GM23338 (cell line): Measurements from ENCODE around the gene MCC. TPM values are rescaled to one million over a fixed set of nuclear protein-coding genes. Genes with fewer than 3 reads are reported as not detected.

Source experiments
- ATAC-seq: fragments of 200-7000 bp; cut with Tn5 transposase; 3 replicates; pipeline ENCODE4 v1.9.1; 2020
- DNase-seq: peaks from one replicate; pipeline ENCODE4 v3.0.0-alpha.2; 2015; ENCODE audit warnings: low spot score
- H2AFZ ChIP-seq: fragments of 200-600 bp; sonication (generic); 2 replicates; pipeline ENCODE4 v1.8.0; 2016; ENCODE audit warnings: antibody characterized with exemption, mild to moderate bottlenecking, moderate library complexity
- H3F3A ChIP-seq: fragments of 200-600 bp; sonication (generic); replicated peaks from 2 replicates; pipeline ENCODE4 v1.8.0; 2017; ENCODE audit warnings: antibody characterized with exemption, mixed run types, low read depth
- H3K27ac ChIP-seq: fragments of 200-600 bp; sonication (generic); 2 replicates; pipeline ENCODE4 v1.6.1; 2016; ENCODE audit warnings: low read depth
- H3K27me3 ChIP-seq: fragments of 200-600 bp; sonication (generic); 2 replicates; pipeline ENCODE4 v1.8.0; 2016; ENCODE audit warnings: mild to moderate bottlenecking, mixed run types, moderate library complexity; ENCODE audit not compliant: insufficient read depth
- H3K36me3 ChIP-seq: fragments of 200-600 bp; sonication (generic); 2 replicates; pipeline ENCODE4 v1.8.0; 2016; ENCODE audit warnings: mild to moderate bottlenecking; ENCODE audit not compliant: insufficient read depth
- H3K4me1 ChIP-seq: fragments of 200-600 bp; sonication (generic); 2 replicates; pipeline ENCODE4 v1.8.0; 2016; ENCODE audit warnings: mild to moderate bottlenecking, moderate library complexity; ENCODE audit not compliant: insufficient read depth
- H3K4me2 ChIP-seq: fragments of 200-600 bp; sonication (generic); 2 replicates; pipeline ENCODE4 v1.7.1; 2017; ENCODE audit warnings: mixed run types
- H3K4me3 ChIP-seq: fragments of 200-600 bp; sonication (generic); 2 replicates; pipeline ENCODE4 v1.6.1; 2016; ENCODE audit warnings: mixed run types
- H3K79me2 ChIP-seq: fragments of 200-600 bp; sonication (generic); replicated peaks from 2 replicates; pipeline ENCODE4 v1.8.0; 2017; ENCODE audit warnings: mild to moderate bottlenecking; ENCODE audit not compliant: insufficient read depth
- H3K9me2 ChIP-seq: fragments of 200-600 bp; sonication (generic); 2 replicates; pipeline ENCODE4 v1.8.0; 2017; ENCODE audit not compliant: insufficient read depth
- H4K20me1 ChIP-seq: fragments of 200-600 bp; sonication (generic); replicated peaks from 2 replicates; pipeline ENCODE4 v1.8.0; 2017; ENCODE audit warnings: mild to moderate bottlenecking; ENCODE audit not compliant: insufficient read depth
- H3K27ac Mint-ChIP-seq: 2 replicates; pipeline ENCODE4 v1.8.0; 2020; ENCODE audit warnings: inconsistent platforms, mild to moderate bottlenecking, moderate library complexity, mixed read lengths
- H3K27me3 Mint-ChIP-seq: 3 replicates; pipeline ENCODE4 v1.8.0; 2022; ENCODE audit warnings: low read depth, mild to moderate bottlenecking, moderate library complexity, mixed read lengths, inconsistent platforms; ENCODE audit not compliant: insufficient read depth, poor library complexity
- H3K36me3 Mint-ChIP-seq: 3 replicates; pipeline ENCODE4 v1.8.0; 2021; ENCODE audit warnings: low read depth, mild to moderate bottlenecking, inconsistent platforms, moderate library complexity, mixed read lengths
- H3K4me1 Mint-ChIP-seq: 3 replicates; pipeline ENCODE4 v1.8.0; 2020; ENCODE audit warnings: mild to moderate bottlenecking, inconsistent platforms, mixed read lengths
- H3K4me3 Mint-ChIP-seq: 3 replicates; pipeline ENCODE4 v1.8.0; 2021; ENCODE audit warnings: moderate library complexity, mild to moderate bottlenecking, inconsistent platforms, mixed read lengths
- H3K9me3 Mint-ChIP-seq: 3 replicates; pipeline ENCODE4 v1.8.0; 2020; ENCODE audit warnings: moderate library complexity, mild to moderate bottlenecking, inconsistent platforms, mixed read lengths
- CREB1 ChIP-seq: fragments of 250-450 bp; sonication (Bioruptor Pico); IDR thresholded peaks from 2 replicates; pipeline ENCODE4 v1.5.0; 2020; ENCODE audit warnings: low read depth, mild to moderate bottlenecking, moderate library complexity
- CTCF ChIP-seq, 2 experiments: fragments of 200-600 bp in 1 of 2; sonication (generic) in 1 of 2; conservative IDR thresholded peaks; 2 replicates each; pipeline versions ENCODE4 v1.5.1 to v1.6.1; 2016 to 2017; ENCODE audit warnings: antibody characterized with exemption in 2 of 2, low read depth in 2 of 2, mild to moderate bottlenecking in 2 of 2, moderate library complexity in 1 of 2
- ETS1 ChIP-seq: IDR thresholded peaks from 2 replicates; pipeline ENCODE4 v1.6.1; 2016; ENCODE audit warnings: antibody characterized with exemption
- EZH2 ChIP-seq: fragments of 200-600 bp; sonication (generic); IDR thresholded peaks from one replicate; pipeline ENCODE4 v1.8.0; 2017; ENCODE audit warnings: antibody characterized with exemption, mild to moderate bottlenecking, low read depth; ENCODE audit not compliant: unreplicated experiment
- EZH2phosphoT487 ChIP-seq: fragments of 200-600 bp; sonication (generic); IDR thresholded peaks from one replicate; pipeline ENCODE4 v1.8.1; 2018; ENCODE audit warnings: antibody characterized with exemption; ENCODE audit not compliant: unreplicated experiment
- JUNB ChIP-seq: IDR thresholded peaks from one replicate; pipeline ENCODE4 v1.6.1; 2016; ENCODE audit warnings: antibody characterized with exemption; ENCODE audit not compliant: unreplicated experiment
- POLR2AphosphoS5 ChIP-seq: IDR thresholded peaks from 2 replicates; pipeline ENCODE4 v1.6.1; 2016; ENCODE audit warnings: antibody characterized with exemption, low read depth
- REST ChIP-seq: IDR thresholded peaks from one replicate; pipeline ENCODE4 v1.6.1; 2018; ENCODE audit warnings: antibody characterized with exemption; ENCODE audit not compliant: unreplicated experiment
- STAT1 ChIP-seq: IDR thresholded peaks from one replicate; pipeline ENCODE4 v1.6.1; 2016; ENCODE audit warnings: antibody characterized with exemption; ENCODE audit not compliant: unreplicated experiment
- ZNF114 ChIP-seq: fragments of 250-450 bp; sonication (Bioruptor Pico); IDR thresholded peaks from 2 replicates; pipeline ENCODE4 v1.5.0; 2020; ENCODE audit warnings: mild to moderate bottlenecking, moderate library complexity
- ZNF331 ChIP-seq: fragments of 250-450 bp; sonication (Bioruptor Pico); IDR thresholded peaks from 2 replicates; pipeline ENCODE4 v1.5.0; 2020; ENCODE audit warnings: low read depth, mild to moderate bottlenecking, moderate library complexity
- ZNF462 ChIP-seq: fragments of 250-450 bp; sonication (Bioruptor Pico); IDR thresholded peaks from 2 replicates; pipeline ENCODE4 v1.5.0; 2020; ENCODE audit warnings: mild to moderate bottlenecking, moderate library complexity
- polyA plus RNA-seq: library from polyadenylated mRNA; unstranded; fragments of >200 nt; fragmentation: Nextera tagmentation; extraction: Ambion mirVana; gene quantifications from 2 replicates; pipeline ENCODE4 v1.2.1, GENCODE V29; 2016
- total RNA-seq: library from RNA; depleted of rRNA; stranded (reverse); fragments of >200 nt; shearing (Covaris generic); gene quantifications from 2 replicates; pipeline ENCODE4 v1.2.3, GENCODE V29; 2014

Gene MCC
- total and polyA plus RNA-seq, 2 experiments from 2014 or later, result 3.8 to 10.1 TPM

- H3K36me3 Mint-ChIP-seq, result no peaks in the 10 kb centered on the region
- Histone ChIP-seq H3K4me2 (no peak overlapping the region), H3F3A (no peaks in the 10 kb centered on the region), H3K4me1 (peaks cover 23% of the 10 kb centered on the region), H2AFZ (no peak overlapping the region), H3K79me2 (no peaks in the 10 kb centered on the region), H3K9me2 (no peaks in the 10 kb centered on the region), H3K27ac (no peak overlapping the region), H3K36me3 (no peaks in the 10 kb centered on the region), H3K27me3 (no peaks in the 10 kb centered on the region), H4K20me1 (no peaks in the 10 kb centered on the region), H3K4me3 (no peak overlapping the region)
- H3K9me3 Mint-ChIP-seq, result no peaks in the 10 kb centered on the region
- DNase-seq (no peak), ATAC-seq (no peak)
- 0 out of 2 replicates have a peak overlapping the region, but pooled peaks have one; percentile 11 for H3K27ac Mint-ChIP-seq
- peaks cover 35% of the 10 kb centered on the region for H3K4me1 Mint-ChIP-seq
- H3K27me3 Mint-ChIP-seq, result peaks cover 5% of the 10 kb centered on the region
- H3K4me3 Mint-ChIP-seq, result no peak overlapping the region
- no peak for TF ChIP-seq ZNF114
- no peak for TF ChIP-seq ZNF462
- no peak for TF ChIP-seq POLR2AphosphoS5
- no peak for TF ChIP-seq JUNB
- no peak for TF ChIP-seq ZNF331 (CRISPR knock-in tag)
- TF ChIP-seq ETS1, result no peak
- TF ChIP-seq STAT1, result no peak
- no peak for TF ChIP-seq CREB1 (CRISPR knock-in tag)
- TF ChIP-seq EZH2, result no peak
- no peak for TF ChIP-seq CTCF (conservative IDR thresholded peaks at IDR 0.05; ENCODE audit: low read depth in 2 of 2)
- no peak for TF ChIP-seq REST
- no peak for TF ChIP-seq EZH2phosphoT487
Observed at GRCh38 chr5:113242481-113243348, 245.5 kb downstream of the MCC start.
